Breast epithelium (tissue), 4 donors: ENCODE results near the gene NAV2. TPM values are rescaled to one million over a fixed set of nuclear protein-coding genes. Genes with fewer than 3 reads are reported as not detected.

Source experiments
- DNase-seq, 2 donors: peaks; one replicate each; pipeline ENCODE4 v3.0.0-alpha.2; 2019; ENCODE audit warnings: low spot score in 2 of 2
- H3K27ac ChIP-seq, 2 donors: fragments of 200-600 bp; sonication (generic) in 1 of 2; one replicate each; pipeline ENCODE4 v1.5.1; 2016 to 2019; ENCODE audit warnings: mild to moderate bottlenecking in 1 of 2
- H3K27me3 ChIP-seq, 2 donors: fragments of 200-600 bp; sonication (generic) in 1 of 2; one replicate each; pipeline versions ENCODE4 v1.5.1 to v1.6.0; 2017 to 2019; ENCODE audit warnings: control low read depth in 1 of 2, mild to moderate bottlenecking in 1 of 2
- H3K36me3 ChIP-seq: fragments of 200-600 bp; one replicate; pipeline ENCODE4 v1.5.1; 2019
- H3K4me1 ChIP-seq, 2 donors: fragments of 200-600 bp; sonication (generic); one replicate each; pipeline ENCODE4 v1.5.1; 2016 to 2019; ENCODE audit warnings: control low read depth in 1 of 2
- H3K4me3 ChIP-seq, 3 donors: fragments of 200-600 bp; sonication (generic); 1 replicate in 2 of 3; 2 replicates in 1 of 3; pipeline ENCODE4 v1.5.1; 2016 to 2019; ENCODE audit warnings: mild to moderate bottlenecking in 3 of 3, moderate library complexity in 2 of 3
- H3K9me3 ChIP-seq, 2 donors: fragments of 200-600 bp; sonication (generic) in 1 of 2; one replicate each; pipeline ENCODE4 v1.5.1; 2016 to 2019; ENCODE audit warnings: control low read depth in 1 of 2
- POLR2A ChIP-seq: fragments of 450-650 bp; IDR thresholded peaks from one replicate; pipeline ENCODE4 v1.6.1; 2016; ENCODE audit warnings: antibody characterized with exemption, mild to moderate bottlenecking, moderate library complexity
- POLR2AphosphoS5 ChIP-seq, 3 donors: sonication (generic); formaldehyde crosslinking; IDR thresholded peaks; one replicate each; pipeline ENCODE4 v1.6.1; 2017; ENCODE audit warnings: antibody characterized with exemption in 3 of 3
- intact Hi-C: fragments of 100-400 bp; cut with DNase I; formaldehyde crosslinking; loops from one replicate; pipeline ENCODE4 v1.15.1; 2023; ENCODE audit warnings: low total_unique reads
- total RNA-seq, 3 donors: library from RNA; depleted of rRNA; stranded (reverse); fragments of >200 nt; gene quantifications; one replicate each; pipeline ENCODE4 v1.1.0, GENCODE V29; 2016
- TF ChIP-seq, protein P1 (sequence below), 3 donors: fragments of 450-650 bp; IDR thresholded peaks; one replicate each; pipeline ENCODE4 v1.5.1; 2016 to 2017; ENCODE audit warnings: antibody characterized with exemption in 3 of 3, mild to moderate bottlenecking in 3 of 3, moderate library complexity in 3 of 3

The NAV2 gene
- total RNA-seq, 3 donors from 2014 or later = 28.2 to 61.8 (median 31.4) TPM

DNA sequence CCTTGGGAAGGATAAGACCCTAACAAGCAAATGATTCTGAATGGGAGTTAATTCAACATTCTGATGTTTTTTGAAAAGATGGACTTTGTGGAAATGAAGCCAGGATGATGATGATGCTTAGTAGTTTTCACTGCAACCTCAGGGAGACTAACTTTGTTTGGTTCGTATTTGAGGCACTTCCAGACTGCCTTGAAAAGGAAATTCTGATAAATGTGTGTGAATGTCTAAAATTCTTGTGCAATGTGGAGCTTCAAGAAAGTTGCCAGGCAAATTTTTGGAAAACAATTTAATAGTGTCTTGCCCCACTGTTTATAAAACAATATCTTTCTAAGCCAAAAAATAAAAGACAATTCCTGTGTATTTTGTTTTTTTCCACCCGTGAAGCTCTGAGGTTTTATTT is 11.2 kb upstream of the NAV2 start:
- no peaks in the 10 kb centered on the region for H3K9me3 ChIP-seq
- intact Hi-C loops = no loop called here
- DNase-seq = no peak
- no peaks in the 10 kb centered on the region for H3K36me3 ChIP-seq
- H3K27ac ChIP-seq = no peak overlapping the region
- H3K4me3 ChIP-seq = no peak overlapping the region
- H3K4me1 ChIP-seq = no peaks in the 10 kb centered on the region
- no peaks in the 10 kb centered on the region for H3K27me3 ChIP-seq
- no peak for TF ChIP-seq POLR2AphosphoS5 (IDR thresholded peaks at IDR 0.05)
- TF ChIP-seq, protein P1, sequence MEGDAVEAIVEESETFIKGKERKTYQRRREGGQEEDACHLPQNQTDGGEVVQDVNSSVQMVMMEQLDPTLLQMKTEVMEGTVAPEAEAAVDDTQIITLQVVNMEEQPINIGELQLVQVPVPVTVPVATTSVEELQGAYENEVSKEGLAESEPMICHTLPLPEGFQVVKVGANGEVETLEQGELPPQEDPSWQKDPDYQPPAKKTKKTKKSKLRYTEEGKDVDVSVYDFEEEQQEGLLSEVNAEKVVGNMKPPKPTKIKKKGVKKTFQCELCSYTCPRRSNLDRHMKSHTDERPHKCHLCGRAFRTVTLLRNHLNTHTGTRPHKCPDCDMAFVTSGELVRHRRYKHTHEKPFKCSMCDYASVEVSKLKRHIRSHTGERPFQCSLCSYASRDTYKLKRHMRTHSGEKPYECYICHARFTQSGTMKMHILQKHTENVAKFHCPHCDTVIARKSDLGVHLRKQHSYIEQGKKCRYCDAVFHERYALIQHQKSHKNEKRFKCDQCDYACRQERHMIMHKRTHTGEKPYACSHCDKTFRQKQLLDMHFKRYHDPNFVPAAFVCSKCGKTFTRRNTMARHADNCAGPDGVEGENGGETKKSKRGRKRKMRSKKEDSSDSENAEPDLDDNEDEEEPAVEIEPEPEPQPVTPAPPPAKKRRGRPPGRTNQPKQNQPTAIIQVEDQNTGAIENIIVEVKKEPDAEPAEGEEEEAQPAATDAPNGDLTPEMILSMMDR (IDR thresholded peaks at IDR 0.05) = no peak
- TF ChIP-seq POLR2A = no peak

DNA sequence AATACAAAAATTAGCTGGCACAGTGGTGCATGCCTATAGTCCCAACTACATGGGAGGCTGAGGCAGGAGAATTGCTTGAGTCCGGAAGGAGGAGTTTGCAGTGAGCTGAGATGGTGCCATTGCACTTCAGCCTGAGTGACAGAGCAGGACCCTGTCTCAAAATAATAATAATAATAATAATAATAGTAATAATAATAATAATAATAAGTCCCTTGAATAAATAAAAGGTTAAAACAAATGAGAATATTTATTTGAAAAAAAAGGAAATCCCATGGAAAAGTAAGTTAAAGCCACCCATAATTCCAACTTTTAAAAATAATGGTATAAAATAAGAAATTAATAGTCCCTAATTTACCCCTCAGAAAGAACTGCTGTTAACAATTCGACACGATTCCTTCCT is 10.0 kb upstream of the NAV2 start:
- Histone ChIP-seq H3K36me3 (no peaks in the 10 kb centered on the region), H3K27me3 (no peaks in the 10 kb centered on the region), H3K27ac (no peak overlapping the region), H3K4me3 (no peak overlapping the region), H3K9me3 (no peaks in the 10 kb centered on the region), H3K4me1 (no peaks in the 10 kb centered on the region)
- no peak for DNase-seq
- TF ChIP-seq POLR2A = no peak
- TF ChIP-seq POLR2AphosphoS5 (IDR thresholded peaks at IDR 0.05) = no peak
- TF ChIP-seq, protein P1 (IDR thresholded peaks at IDR 0.05) = no peak
- intact Hi-C loops = no loop called here

DNA sequence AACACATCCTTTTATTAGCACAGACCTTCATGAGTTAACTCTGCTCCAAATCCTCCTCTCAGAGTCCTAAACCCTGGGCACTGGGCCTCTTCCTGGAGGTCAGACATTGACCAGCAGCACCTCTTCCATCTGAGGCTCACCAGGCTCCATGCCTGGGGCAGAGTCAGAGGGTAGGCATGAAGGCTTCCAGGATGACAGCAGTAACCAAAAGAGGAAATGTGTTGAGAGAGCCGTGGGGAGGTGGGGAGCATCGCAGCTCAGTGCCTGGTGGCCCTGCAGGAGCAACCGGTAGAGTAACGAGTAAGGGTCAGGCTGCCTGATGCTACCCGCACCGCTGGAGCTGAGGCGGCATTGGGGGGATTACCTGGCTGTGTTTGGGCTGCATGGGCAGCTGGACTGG is 9.4 kb upstream of the NAV2 start:
- no peak for DNase-seq
- Histone ChIP-seq H3K4me3 (no peak overlapping the region), H3K27ac (no peak overlapping the region), H3K27me3 (no peaks in the 10 kb centered on the region), H3K4me1 (no peaks in the 10 kb centered on the region), H3K36me3 (no peaks in the 10 kb centered on the region), H3K9me3 (no peaks in the 10 kb centered on the region)
- intact Hi-C loops = no loop called here
- TF ChIP-seq POLR2AphosphoS5 (IDR thresholded peaks at IDR 0.05) = no peak
- TF ChIP-seq, protein P1 (IDR thresholded peaks at IDR 0.05) = no peak
- no peak for TF ChIP-seq POLR2A

DNA sequence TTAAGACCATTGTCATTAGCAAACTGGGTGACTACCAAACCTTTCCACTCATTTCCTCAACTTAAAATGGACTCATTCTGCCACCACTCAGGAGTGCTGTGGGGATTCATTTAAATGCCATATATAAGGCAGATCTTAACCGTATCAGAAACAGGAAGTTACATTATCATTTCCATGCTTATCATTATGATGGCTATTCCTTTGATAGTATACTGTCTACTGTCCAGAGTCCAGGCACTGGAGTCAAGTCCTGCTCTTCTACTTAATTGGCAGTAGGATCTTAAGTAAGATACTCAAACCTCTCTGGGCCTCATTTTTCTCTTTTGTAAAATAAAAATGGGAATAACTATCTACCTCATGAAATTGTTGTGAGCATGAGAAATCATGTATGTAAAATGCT is 8.4 kb upstream of the NAV2 start:
- Histone ChIP-seq H3K4me3 (no peak overlapping the region), H3K9me3 (no peaks in the 10 kb centered on the region), H3K27me3 (no peaks in the 10 kb centered on the region), H3K36me3 (no peaks in the 10 kb centered on the region), H3K27ac (no peak overlapping the region), H3K4me1 (no peaks in the 10 kb centered on the region)
- no peak for DNase-seq
- TF ChIP-seq, protein P1 (IDR thresholded peaks at IDR 0.05) = no peak
- no peak for TF ChIP-seq POLR2AphosphoS5 (IDR thresholded peaks at IDR 0.05)
- TF ChIP-seq POLR2A = no peak
- intact Hi-C loops = no loop called here

DNA sequence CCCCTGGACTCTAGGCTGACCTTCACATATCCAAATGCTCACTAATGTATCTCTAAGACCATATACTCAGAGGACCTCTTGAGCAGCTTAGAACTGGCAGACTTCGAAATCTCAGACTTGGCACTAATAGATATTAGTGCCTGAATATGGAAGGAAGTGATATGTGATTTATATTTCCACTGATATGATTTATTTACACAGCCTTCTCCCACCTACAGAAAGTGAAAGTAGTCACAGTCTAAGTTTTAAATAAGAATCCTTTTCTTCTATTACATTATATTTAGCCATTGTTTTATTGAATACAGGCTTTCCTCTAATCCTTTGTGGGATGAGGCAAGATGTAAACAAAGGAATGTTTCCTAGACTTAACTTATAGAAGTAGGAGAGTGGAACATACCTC is 6.7 kb upstream of the NAV2 start:
- no peak for DNase-seq
- H3K9me3 ChIP-seq = no peaks in the 10 kb centered on the region
- H3K27me3 ChIP-seq = no peaks in the 10 kb centered on the region
- no peak overlapping the region for H3K27ac ChIP-seq
- TF ChIP-seq, protein P1 (IDR thresholded peaks at IDR 0.05) = no peak
- no peak for TF ChIP-seq POLR2AphosphoS5 (IDR thresholded peaks at IDR 0.05)
- H3K4me1 ChIP-seq = no peaks in the 10 kb centered on the region
- no peak overlapping the region for H3K4me3 ChIP-seq
- intact Hi-C loops = no loop called here
- H3K36me3 ChIP-seq = no peaks in the 10 kb centered on the region
